GM19467 (cell line): Measurements from ENCODE around the gene ULBP2.
"Not testable (repeated sequence)": the region's sequence is repeated elsewhere in the genome, so short reads cannot be mapped to it uniquely, and the experiment has no call there.

Source experiments
- ATAC-seq: cut with Tn5 transposase; IDR thresholded peaks from one replicate; pipeline ENCODE4 v1.9.1; 2021; ENCODE audit warnings: mild to moderate bottlenecking, moderate library complexity; ENCODE audit not compliant: unreplicated experiment

ULBP2 gene

GRCh38 chr6:149925974-149926777, 15.6 kb upstream of the ULBP2 start:
- ATAC-seq, result no peak

DNA sequence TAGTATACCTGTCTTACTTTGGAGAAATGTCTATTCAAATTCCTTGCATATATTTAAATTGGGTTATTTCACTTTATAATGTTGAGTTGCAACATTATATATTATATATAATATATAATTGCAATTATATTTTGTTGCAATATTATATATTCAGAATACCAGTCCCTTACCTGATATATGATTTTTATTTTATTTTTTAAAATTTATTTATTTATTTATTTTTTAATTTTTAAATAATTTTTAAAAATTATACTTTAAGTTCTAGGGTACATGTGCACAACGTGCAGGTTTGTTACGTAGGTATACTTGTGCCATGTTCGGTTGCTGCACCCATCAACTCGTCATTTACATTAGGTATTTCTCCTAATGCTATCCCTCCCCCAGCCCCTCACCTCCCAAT, 14.8 kb upstream of the ULBP2 start:
- not testable (repeated sequence) for ATAC-seq

GRCh38 chr6:149929422-149929821, 12.4 kb upstream of the ULBP2 start:
- ATAC-seq, result no peak

DNA sequence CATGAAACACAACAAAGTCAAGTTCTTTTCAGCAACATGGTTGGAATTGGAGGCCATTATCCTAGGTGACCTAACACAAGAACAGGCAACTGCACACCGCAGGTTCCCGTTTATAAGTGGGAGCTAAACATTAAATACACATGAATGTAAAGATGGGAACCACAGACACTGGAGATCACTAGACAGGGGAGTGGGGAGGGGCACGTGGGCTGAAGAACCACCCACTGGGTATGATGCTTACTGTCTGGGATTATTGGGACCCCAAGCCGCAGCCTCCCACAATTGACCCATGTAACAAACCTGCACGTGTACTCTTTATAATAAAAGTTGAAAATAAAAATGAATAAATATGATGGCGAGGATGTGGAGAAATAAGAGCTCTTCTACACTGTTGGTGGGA, 10.3 kb upstream of the ULBP2 start:
- ATAC-seq, result no peak

- ATAC-seq, result no peak
Measured at GRCh38 chr6:149933036-149933435, 8.8 kb upstream of the ULBP2 start.

- ATAC-seq, result no peak
Measured at GRCh38 chr6:149933461-149933860, 8.4 kb upstream of the ULBP2 start.

DNA sequence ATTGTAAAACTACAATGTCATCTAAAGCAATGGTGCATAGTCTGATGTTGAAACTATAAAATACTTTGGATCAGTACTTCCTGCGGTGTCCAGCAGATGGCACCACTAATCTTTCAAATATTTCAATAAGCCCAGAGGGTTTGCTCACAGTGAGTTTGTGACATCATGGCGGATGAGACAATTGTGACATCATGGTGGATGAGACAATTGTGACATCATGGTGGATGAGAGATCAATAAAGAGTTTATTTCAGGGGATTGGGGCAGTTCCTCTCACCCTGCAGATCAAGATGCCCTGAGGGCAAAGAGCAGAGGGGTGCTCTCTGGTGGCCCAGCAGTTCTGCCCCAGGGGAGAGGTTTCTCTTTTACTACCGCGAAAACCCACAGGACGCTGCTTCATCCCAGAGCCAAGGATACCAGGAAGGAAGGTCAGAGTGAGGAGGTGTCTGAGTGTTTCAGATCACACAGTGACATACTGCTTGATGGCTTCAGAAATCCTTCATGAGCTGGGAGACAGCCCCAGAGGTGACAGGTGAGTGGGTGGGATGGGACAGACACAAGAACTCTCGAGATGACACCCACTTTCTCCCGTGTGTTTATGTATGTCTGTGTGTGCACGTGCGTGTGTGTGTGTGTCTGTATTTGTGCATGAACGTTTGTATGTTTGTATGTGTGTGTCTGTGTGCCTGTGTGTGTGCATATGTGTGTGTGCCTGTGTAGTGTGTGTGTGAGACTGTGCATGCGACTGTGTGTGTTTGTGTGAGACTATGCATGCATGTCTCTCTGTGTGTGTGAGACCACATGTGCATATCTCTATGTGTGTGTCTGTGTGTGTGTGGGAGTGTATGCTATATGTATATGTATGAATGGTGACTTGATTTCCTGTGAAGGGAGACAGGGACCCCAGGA, 7.3 kb upstream of the ULBP2 start:
- no peak for ATAC-seq

- no peak for ATAC-seq
Measured at GRCh38 chr6:149935246-149935645, 6.6 kb upstream of the ULBP2 start.

- ATAC-seq, result no peak
Measured at GRCh38 chr6:149935668-149936067, 6.1 kb upstream of the ULBP2 start.

DNA sequence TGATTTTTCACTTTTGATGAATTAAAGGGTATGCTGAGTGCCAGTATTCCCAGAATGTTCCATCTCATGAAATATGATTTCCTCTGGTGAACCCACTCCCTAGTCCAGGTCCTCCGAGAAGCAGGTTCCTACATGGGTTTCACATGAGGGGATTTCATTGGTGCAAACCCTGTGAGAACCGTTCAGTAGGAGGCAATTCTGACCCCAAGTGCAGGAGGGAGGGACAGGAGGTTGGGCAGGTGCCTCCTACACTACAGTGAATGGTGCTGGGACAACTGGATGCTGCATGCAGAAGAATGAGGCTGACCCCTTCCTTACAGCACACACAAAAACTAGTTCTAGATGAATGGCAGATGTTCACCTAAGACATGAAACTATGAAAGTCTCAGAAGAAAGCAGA, 5.1 kb upstream of the ULBP2 start:
- ATAC-seq, result no peak

GRCh38 chr6:149938013-149938570, 3.7 kb upstream of the ULBP2 start:
- not testable (repeated sequence) for ATAC-seq

DNA sequence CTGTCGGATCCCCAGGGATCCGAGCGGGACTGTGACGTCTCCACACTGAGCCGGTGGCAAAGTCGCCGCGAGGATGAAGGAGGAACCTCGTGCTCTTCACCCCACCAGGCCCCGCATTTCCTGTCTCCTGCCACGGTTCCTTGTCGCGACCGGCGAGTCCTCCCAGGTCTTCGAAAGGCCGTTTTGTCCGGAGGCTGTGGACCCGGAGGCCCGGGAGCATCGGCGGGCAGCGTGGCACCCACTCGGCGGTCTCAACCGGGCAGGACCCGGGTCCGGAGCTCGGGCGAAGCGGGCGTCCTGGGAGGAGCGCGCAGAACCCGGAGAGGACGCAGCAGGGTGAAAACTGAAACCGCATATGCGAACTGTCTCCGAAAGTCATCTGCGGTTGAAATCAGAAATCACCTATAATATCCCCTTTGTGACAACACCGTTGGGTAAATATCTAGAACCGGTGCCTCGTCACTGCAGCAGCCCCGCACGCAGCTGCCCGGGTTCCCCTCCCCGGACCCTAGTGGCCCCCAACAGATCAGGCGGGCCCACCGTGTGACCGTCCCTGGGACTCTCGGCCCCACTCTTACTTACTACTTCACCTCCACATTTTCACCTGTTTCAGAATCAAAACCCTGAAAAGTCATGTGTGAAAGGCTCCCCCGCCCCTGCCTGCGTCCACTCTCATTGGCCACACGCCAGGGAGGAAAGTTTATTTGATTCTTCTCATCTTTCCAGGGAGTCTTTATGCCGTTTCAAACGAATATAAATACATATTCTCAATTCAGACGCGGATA, 3.1 kb upstream of the ULBP2 start:
- ATAC-seq, result peak; percentile 78

DNA sequence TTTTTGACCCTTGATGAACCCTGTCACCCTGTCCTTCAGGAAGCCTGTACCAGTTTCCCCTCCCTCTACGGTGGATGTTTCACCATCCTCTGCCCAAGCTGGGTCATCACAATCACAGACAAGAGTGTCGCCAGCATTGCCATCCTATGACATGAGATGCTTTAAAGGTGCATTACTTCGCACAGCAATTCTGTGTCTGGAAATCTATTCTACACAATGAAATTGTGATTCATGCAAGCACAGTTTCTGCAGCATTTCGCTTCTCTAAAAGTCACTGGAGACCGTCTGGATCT, 2.5 kb upstream of the ULBP2 start:
- no peak for ATAC-seq

DNA sequence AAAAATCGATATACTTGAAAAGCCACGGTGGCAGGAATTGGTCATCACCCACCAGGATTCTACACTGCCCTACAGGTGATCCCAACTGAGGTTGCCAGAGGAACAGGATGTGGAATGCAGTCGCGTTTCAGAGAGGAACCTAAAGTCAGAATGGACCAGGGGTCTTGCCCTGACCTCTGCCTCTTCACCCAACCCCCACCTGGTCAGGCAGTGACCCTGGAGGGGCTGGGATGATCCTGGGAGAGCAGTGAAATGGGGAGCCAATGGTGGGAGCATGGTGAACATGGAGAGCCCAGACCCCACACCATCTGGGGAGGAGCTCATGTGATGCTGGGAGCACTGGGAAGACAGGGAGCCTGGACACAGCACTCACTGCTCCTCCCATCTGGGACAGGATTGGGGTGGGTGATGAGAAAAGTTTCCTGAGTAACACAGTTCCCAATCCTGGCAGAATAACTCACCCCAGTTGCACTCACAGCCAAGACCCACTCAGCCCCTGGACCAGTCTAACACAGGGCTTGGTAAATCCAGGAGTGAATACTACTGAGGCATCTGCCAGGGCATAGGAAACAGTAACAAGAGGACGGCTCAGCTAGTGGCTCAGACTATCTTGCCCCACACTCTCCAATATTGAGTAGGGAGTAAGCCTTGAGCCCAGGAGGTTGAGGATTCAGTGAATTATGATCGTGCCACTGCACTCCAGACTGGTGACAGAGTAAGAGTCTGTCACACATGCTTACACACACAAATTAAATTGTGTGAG, 1.7 kb upstream of the ULBP2 start:
- no peak for ATAC-seq

GRCh38 chr6:149940672-149940982, 1.2 kb upstream of the ULBP2 start:
- ATAC-seq, result no peak

GRCh38 chr6:149942461-149942829, 631 bp downstream of the ULBP2 start:
- ATAC-seq, result no peak

- not testable (repeated sequence) for ATAC-seq
Measured at GRCh38 chr6:149943321-149943720, 1.5 kb downstream of the ULBP2 start.

DNA sequence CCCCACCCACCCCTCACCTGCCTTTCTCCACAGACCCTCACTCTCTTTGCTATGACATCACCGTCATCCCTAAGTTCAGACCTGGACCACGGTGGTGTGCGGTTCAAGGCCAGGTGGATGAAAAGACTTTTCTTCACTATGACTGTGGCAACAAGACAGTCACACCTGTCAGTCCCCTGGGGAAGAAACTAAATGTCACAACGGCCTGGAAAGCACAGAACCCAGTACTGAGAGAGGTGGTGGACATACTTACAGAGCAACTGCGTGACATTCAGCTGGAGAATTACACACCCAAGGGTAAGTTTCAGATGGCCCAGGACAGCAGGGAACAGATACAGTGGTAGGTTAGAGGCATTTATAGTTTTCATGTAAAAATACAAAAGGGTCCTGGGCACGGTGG, 3.5 kb downstream of the ULBP2 start:
- ATAC-seq, result not testable (repeated sequence)

- not testable (repeated sequence) for ATAC-seq
Measured at GRCh38 chr6:149946631-149947030, 4.8 kb downstream of the ULBP2 start.

DNA sequence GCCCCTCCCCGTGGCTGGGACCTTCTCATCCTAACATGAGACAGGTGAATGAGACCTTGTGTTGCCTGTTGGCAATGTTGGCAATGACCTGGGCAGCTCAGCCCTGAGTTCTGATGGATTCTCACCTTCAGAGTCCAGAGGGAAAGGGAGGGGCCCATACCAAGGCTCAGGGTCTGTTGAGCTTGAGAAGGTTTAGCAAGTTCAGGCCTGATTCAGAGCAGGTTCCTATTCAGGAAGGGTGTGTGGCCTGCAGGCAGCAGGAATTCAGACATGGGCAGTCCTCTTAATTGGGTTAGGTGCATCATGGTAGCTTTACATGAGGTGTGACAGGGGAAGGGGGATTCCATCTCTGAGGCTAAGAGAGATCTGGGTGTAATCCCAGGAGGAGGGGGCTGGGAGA, 5.7 kb downstream of the ULBP2 start:
- not testable (repeated sequence) for ATAC-seq

DNA sequence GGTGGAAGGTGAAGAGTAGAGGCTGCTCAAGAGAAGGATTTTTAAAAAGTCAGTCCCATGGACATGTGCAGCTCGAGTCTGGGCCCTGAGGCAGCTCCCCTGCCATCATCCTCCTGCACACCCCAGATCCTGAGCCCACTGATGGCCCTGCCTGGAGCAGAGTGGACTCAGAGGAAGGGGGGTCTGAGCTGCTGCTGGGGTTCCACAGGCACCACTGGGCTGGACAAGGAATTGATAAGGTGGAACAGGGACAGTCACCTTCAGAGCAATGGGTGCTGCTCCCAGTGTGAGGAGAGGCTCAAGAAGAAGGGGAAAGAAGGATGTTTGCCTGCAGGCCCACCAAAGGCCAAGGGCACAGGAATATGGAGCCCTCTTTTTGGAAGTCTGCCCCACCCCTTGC, 6.2 kb downstream of the ULBP2 start:
- ATAC-seq, result no peak
